GM18498 (cell line): ENCODE measurements around the gene TMEM271.
"Not testable (repeated sequence)": the region's sequence is repeated elsewhere in the genome, so short reads cannot be mapped to it uniquely, and the experiment has no call there.

ENCODE experiments used
- ATAC-seq: cut with Tn5 transposase; IDR thresholded peaks from one replicate; pipeline ENCODE4 v1.9.1; 2021; ENCODE audit warnings: mild to moderate bottlenecking, moderate library complexity; ENCODE audit not compliant: unreplicated experiment

Gene TMEM271

DNA sequence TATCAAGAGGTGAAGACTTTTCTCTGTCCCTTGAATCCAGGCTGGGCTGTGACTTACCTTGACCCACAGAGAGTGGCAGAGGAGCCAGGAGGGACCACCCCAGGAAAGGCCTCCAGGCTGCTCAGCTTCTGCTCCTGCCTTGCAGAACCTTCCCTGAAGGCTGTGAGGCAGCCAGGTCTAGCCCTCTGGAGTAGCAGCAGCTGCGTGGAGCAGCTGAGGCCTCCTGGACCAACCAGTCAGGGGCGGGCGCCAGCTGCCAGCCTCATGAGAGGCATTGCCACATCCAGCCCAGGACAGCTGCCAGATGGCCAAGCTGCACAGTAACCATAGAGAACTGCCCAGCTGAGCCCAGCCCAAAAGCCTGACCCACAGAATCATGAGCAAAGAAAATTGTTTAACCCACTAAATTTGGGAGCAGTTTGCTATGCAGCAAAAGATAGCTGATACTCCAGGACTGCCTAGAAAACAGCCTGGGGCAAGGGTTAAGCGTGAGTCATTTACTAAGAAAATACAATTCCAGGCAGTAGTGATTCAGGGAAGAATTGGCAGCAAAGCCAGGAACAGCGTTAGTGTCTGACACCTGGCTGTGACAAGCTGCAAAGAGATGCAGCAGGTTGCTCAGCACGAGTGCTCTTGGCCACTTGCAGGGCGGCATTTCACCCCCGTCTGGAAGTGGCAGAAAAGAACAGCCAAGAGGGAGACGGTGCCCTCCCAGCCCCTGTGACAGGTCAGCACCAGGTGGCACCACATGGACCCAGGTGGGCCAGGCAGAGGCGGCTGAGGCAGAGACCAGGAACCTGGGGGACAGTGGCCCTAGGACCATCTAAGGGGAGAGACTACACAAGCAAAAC lies 34.5 kb upstream of the TMEM271 start:
- ATAC-seq: no peak

DNA sequence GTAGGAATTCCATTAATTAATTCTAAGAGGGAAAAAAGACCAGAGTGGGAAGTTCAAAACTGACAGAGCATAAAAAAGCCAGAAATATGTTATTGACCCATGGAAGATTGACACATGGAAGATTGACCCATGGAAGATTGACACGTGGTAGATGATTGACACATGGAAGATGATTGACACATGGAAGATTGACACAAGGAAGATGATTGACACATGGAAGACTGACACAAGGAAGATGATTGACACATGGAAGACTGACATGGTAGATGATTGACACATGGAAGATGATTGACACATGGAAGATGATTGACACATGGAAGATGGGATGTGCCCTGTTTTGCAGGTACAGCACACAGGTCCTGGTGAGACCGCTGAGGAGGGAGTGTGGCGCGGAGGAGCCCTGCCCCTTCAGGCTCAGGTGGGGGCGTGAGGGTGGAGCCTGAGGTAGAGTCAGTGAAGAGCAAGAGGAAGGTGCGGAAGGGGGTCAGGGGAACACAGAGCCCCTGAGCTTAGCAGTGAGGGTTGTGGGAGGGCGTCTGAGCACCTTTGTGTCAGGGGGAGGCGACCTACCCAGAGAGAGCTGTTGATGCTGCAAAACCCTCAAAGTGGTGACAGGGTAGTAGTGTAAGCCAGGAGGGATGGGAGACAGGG lies 33.4 kb upstream of the TMEM271 start:
- no peak for ATAC-seq

DNA sequence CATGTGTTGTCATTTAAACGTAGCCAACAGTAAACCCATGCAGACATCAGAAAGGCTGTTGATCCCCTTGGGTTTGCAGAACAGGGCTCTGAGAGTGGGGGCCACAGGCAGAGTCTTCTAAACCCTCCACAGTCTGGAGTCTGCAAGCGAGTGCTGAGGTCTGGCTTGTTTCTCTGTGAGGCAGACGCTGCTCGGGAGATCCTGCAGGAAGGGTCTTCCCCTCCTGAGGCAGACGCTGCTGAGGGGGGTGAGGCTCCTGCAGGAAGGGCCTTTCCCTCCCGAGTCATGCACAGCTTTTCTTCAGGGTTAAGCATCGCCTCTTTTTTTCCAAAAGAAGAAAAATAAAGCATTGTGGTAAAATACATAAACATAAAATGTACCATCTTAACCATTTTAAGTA lies 32.1 kb upstream of the TMEM271 start:
- no peak for ATAC-seq

- no peak for ATAC-seq
Measured at GRCh38 chr4:605702-606425, 29.8 kb upstream of the TMEM271 start.

- ATAC-seq: no peak
Measured at GRCh38 chr4:604131-604530, 28.0 kb upstream of the TMEM271 start.

DNA sequence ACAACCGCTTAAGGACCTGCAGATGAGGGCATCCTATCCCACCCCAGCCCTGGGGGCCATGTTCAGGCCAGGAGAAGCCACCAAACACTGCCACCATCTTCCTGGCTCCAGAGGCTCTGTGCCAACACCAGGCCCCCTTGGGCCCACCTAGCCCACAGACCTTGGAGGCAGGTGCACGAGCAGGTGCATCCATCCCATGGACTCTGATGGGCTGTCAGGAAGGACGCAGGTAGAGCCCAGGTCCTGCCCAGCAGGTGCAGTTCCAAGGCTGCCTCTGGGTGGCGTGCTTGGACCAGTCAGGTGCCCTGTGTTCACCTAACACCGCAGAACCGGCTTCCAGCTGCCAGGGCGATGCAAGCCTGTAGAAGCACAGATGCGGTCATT lies 26.5 kb upstream of the TMEM271 start:
- no peak for ATAC-seq

DNA sequence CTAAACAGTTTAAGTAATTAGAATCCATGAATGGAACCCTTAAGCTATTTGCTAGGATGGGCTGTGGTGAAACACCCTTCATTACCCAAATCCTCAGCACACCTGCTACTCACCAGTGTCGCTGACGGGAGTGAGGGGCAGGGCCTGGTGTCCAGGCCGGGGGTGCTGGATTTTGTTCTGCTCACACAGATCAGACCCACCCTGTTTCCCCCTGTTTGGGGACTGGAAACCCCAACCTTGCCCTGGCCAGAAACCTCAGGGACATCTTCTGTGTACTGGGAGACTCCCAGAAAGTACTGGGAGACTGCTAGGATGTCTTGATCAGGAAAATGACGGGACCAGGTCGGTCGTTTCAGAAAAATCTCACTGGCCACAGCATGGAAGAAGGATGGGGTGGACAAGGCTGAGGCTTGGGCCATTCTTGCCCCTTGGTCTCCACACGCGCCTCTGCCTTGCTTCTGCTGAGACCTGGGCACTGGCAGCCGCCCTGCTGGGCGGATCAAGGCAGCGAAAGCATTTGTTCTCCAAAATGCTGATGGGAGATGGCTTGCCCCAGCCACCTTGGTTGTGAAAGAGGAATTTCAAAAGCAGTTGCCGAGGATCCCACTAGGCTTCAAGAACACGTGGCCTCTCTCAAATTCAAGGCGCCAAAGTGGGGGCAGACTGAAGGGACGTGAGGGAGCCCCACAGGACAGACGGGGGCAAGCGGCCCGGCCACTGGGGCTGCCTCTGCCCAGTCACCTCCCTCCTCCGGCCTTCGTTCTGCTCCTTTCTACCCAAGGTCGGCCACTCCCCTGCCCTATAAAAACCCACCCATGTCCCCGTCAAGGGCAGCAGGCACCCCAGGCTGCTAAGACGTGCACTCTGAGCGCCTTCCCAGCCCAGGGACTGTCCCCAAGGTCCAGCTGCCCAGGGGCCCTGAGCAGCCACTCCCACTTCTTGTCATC lies 25.8 kb upstream of the TMEM271 start:
- no peak for ATAC-seq

GRCh38 chr4:600850-601515 lies 24.9 kb upstream of the TMEM271 start:
- ATAC-seq: no peak

DNA sequence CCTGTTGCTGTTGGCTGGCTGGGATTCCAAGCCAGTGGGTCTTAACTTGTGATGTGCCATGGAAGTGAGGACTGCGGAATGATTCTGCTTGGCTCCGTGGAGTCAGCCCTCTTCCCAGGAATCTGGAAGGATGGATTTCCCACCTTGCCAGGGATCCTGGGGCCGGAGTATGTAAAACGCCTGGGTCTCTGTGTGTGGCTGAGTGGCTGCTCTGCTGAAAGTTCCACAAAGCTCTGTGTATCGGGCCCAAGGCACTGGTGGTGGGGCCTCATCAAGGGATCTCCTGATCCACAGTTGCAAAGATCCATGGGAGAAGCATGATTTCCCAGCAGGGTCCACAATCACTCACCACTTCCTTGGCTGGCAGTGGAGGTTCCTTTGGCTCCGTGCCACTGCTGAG lies 24.1 kb upstream of the TMEM271 start:
- ATAC-seq: no peak

DNA sequence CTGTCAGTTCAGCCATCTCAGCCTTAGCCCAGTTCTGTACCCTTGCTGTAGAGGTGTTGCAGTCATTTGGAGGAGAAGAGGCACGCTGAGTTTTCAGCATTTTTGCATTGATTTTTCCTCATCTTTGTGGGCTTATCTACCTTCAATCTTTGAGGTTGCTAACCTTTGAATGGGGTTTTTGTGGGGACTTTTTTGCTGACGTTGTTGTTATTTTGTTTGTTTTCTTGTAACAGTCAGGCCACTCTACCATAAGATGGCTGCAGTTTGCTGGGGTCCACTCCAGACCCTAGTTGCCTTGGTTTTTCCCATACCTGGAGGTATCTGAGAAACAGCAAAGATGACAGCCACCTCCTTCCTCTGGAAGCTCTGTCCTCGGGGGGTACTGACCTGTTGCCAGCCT lies 22.8 kb upstream of the TMEM271 start:
- ATAC-seq: no peak

GRCh38 chr4:592825-593520 lies 16.9 kb upstream of the TMEM271 start:
- ATAC-seq: no peak

GRCh38 chr4:592178-592577 lies 16.1 kb upstream of the TMEM271 start:
- ATAC-seq: not testable (repeated sequence)

GRCh38 chr4:590313-590841 lies 14.3 kb upstream of the TMEM271 start:
- ATAC-seq: no peak

DNA sequence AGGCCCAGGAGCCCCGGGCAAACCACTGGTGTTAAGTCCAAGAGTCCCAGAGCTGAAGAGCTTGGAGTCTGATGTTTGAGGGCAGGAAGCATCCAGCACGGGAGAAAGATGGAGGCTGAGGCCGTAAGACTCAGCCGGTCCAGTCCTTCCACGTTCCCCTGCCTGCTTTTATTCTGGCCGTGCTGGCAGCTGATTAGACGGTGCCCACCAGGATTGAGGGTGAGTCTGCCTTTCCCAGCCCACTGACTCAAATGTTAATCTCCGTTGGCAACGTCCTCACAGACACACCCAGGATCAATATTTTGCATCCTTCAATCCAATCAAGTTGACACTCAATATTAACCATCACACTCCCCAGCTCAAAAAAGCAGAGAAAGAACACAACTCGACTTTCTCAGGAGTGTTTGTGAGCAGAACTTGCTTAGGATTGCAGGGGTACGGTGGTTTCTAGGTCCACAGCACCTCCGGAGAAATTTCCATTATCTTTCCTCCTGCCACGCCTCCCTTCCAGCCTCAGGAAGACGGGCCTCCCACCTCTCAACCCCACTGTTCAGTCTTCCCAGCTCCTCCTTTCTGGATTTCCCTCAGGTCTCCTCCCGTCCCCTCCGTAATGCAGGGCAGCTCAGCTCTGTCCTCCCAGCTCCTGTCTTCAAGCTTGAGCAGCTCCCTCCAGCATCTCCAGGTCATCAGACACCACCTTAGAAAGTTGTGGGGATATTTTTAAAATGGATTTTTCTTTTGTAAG lies 13.3 kb upstream of the TMEM271 start:
- ATAC-seq: no peak

DNA sequence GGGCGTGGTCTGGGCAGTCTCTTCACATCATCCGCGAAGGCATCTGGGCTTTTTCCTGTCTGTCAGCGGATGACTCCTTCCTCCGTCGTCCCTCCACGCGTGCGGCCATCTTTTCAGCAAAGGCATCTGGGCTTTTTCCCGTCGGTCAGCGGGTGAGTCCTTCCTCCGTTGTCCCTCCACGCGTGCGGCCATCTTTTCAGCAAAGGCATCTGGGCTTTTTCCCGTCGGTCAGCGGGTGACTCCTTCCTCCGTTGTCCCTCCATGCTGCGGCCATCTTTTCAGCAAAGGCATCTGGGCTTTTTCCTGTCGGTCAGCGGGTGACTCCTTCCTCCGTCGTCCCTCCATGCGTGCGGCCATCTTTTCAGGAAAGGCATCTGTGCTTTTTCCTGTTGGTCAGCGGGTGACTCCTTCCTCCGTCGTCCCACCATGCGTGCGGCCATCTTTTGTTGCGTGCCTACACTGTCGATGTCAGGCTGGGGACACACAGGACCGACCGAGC lies 12.3 kb upstream of the TMEM271 start:
- ATAC-seq: no peak

- ATAC-seq: no peak
Measured at GRCh38 chr4:587671-588350, 11.7 kb upstream of the TMEM271 start.

GRCh38 chr4:583820-584219 lies 7.7 kb upstream of the TMEM271 start:
- ATAC-seq: no peak
